KOPT-K1 (cell line): ENCODE data around the gene FYN.

Source experiments
- H3K27ac ChIP-seq: fragments of 200-600 bp; sonication (generic); 2 replicates; pipeline ENCODE4 v1.5.1; 2016; ENCODE audit warnings: antibody characterized with exemption, mild to moderate bottlenecking, low read depth, low read length; ENCODE audit not compliant: poor library complexity, severe bottlenecking
- H3K36me3 ChIP-seq: fragments of 200-600 bp; sonication (generic); 2 replicates; pipeline ENCODE4 v1.5.1; 2017; ENCODE audit warnings: antibody characterized with exemption, mild to moderate bottlenecking, low read length, moderate library complexity; ENCODE audit not compliant: insufficient read depth
- H3K9me3 ChIP-seq: fragments of 200-600 bp; sonication (generic); 2 replicates; pipeline ENCODE4 v1.5.1; 2017; ENCODE audit warnings: antibody characterized with exemption, low read length, mild to moderate bottlenecking; ENCODE audit not compliant: insufficient read depth, poor library complexity, severe bottlenecking

FYN gene

DNA sequence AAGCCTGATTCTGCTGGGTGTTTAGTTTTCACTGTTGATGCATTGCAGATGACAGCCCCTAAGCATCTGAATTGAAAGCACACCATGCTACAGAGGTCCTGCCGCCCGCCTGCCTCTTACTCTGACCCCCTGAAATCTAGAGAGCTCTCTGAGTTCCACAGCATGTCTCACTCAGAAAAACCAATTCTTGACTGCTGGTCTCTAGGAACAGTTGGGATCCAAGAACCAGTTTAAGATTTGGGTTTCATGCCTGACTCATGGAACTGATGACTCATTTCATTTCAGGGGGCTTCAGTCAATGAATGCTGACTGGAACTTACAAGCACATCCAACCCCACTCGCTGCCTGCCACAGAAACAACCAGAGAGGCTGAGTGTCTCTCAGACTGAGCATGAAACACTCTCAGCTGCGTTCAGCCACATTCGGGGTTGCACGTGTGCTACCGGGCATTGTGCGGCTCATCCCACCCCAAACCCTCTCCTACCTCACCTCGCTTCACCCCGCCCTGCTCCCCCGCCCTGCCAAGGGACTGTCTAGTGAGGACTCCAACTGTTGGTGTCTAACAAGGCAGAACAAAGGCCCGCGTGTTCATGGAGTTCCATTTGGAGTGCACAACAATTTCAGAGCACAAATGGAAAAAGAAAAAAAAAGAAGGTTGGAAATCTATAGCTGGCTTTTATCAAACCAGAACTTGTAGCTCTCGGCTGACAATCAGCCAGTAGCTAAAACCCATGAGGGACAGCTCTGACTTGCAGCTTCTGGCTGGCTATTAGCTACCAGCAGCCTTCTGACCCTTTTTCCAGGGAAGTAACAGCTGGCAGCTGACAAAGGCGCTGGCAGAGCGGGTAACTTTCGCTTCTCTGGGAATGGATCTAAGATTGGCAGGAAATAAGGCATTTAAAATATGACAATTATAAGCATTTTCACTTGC lies 247.5 kb downstream of the FYN start:
- Histone ChIP-seq H3K9me3 (no peaks in the 10 kb centered on the region), H3K36me3 (no peaks in the 10 kb centered on the region), H3K27ac (no peak overlapping the region)

DNA sequence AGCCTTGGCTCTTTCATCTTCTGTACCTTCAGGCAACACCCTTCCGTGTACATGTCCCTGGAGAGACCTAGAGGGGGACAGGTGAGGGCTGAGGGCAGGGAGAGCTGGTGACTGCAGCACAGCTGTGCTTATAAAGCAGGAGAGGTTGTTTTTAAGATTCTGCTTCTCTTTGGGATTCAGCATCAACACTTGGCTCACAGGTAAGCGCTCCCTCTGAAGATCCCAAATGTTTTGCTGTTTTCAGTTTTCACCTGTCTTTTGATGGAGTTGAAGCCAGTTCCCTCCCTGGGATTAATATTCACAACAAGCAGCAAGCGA lies 248.2 kb downstream of the FYN start:
- H3K9me3 ChIP-seq, result no peaks in the 10 kb centered on the region
- H3K36me3 ChIP-seq, result no peaks in the 10 kb centered on the region
- no peak overlapping the region for H3K27ac ChIP-seq

DNA sequence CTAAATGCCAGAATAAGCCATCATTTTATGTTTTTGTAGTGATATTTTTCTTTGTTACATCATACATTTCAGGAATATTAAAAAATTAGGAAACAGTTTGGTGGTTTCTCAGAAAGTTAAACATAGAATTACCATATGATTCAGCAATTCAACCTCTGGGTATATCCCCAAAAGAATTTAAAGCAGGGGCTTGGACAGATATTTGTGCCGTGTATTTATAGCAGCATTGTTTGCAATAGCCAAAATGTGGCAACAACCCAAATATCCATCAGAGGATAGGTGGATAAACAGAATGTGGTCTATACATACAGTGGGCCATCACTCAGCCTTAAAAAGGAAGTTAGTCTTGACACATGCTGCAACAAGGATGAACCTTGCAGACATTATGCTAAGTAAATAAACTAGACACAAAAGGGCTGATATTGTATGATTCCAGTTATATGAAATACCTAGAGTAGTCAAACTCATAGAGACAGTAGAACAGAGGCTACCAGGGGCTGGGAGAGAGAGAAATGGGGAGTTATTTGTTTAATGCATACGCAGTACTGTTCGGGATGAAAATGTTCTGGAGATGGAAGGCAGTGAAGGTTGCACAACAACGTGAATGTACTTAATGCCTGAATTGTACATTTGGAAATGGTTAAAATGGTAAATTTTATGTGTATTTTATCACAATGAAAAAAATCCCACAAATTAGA lies 248.7 kb downstream of the FYN start:
- H3K9me3 ChIP-seq, result no peaks in the 10 kb centered on the region
- H3K36me3 ChIP-seq, result no peaks in the 10 kb centered on the region
- H3K27ac ChIP-seq, result no peak overlapping the region

DNA sequence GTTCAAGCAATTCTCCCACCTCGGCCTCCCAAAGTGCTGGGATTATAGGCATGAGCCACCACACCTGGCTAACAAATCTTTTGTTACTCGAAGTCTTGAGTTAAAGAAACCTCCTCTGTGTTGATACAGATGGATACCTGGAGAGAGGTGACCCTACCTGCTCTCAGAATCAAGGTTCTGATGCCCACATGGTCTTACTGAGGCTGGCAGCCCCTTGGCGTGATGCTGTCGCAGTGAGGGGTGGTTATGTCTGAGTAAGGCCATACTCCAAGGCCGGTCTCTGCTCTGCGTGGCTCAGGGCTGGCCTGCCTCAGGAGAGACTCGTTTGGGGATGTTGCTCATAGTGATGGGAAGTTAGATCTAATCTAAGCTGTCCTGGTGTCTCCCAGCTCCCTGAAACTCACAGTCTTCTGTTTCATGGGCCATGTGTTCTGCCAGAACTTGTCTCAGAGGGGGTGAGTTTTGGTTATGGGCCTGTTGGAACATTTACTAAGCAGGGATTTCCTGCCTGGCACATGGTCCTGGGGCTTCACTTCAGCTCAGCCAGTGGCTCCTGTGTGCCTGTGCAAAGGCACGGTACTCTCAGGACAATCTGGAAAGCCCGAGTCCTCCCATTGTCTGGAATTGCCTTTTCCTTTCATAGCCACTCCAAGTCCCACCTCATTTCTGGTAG lies 250.1 kb downstream of the FYN start:
- Histone ChIP-seq H3K36me3 (no peaks in the 10 kb centered on the region), H3K27ac (no peak overlapping the region)

DNA sequence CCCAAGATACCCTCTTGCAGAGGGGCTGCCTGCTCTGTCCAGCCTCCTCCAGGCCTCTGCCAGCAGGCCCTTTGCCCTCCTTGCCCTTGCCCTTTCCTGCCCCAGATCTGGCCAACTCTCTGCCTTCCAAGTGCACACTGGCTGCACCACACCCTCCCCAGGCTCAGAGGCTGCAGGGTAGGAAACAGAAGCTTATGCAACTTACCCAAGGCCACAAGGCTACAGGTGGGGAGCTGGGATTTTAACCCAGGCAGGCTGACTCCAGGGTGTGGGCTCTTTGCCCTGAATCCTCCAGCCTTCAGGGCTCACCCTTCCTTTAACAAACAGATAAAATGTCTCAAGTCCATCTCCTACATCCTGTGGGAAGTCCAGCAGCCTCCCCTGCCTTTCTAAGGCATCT lies 253.1 kb downstream of the FYN start:
- Histone ChIP-seq H3K36me3 (no peaks in the 10 kb centered on the region), H3K27ac (no peak overlapping the region), H3K9me3 (no peaks in the 10 kb centered on the region)

More for the DNA sequence above, 250.1 kb downstream of the FYN start:
- H3K9me3 ChIP-seq, result no peaks in the 10 kb centered on the region

DNA sequence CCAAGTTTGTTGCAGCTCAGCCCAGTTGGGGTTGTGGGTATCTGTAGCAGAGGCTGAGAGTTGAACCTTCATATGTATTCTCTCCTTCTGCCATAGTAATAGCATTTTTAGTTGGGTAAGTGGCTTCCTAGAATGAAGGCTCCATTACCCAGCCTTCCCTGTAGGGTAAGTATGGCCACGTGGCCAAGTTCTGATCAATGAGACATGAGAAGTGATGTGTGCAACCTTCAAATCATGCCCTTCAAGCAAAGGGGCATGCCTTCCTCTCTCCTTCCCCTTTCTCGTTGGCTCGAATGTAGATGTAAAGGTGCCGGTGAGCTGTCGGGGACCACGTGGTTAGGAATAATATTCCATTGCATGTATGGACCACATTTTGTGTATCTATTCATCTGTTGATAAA lies 254.8 kb downstream of the FYN start:
- Histone ChIP-seq H3K9me3 (no peaks in the 10 kb centered on the region), H3K36me3 (no peaks in the 10 kb centered on the region), H3K27ac (no peak overlapping the region)

DNA sequence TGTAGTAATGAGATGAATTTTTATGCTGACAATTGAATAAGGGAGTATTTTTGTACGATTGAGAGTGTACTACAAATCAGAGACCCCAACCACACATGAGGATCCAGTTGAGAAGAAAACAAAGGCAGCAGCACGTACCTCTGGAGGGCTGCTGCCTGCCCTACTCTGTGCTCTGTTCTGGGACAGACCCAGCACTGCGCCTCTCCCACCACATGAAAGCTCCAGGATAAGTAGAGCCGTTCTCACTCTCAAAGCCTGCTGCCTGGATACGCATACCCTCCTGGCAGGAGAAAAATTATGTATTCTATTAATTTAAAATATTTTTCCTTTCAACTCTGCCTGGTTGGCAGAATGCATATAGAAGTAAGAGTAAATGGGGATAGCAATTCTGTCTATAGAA lies 256.1 kb downstream of the FYN start:
- H3K27ac ChIP-seq, result no peak overlapping the region
- H3K36me3 ChIP-seq, result no peaks in the 10 kb centered on the region
- H3K9me3 ChIP-seq, result peaks cover 4% of the 10 kb centered on the region

DNA sequence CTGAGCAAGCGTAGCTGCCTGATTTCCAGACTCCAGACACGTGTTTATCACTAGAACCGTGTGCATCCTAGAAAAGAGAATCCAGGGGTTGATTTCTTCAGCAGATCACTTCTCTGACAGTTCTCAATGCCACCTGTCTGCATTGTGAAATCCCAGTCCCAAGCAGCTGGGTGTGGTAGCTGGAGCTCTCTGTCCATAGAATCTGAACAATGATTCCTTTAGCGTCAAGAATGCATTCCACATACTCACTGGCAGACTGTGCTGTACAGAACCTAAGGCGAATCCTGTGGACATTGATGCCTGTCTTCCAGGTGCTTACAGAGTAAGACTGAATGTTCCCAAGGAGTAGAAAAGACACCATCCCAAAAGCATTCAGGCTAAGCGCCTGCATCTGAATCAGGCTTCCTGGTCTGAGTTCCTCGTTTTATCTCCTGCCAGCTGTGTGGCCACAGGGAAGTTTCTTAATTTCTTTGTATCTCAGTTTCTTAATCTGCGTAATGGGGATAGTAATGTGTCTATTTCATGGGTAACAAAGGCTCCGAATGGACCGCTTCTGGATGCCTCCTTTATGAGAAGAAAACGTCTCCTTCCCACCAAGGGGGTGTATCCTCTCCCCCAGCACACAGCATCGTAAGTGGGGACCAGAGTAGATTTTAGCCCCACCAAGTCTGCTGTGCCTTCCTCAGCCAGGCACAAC lies 257.2 kb downstream of the FYN start:
- Histone ChIP-seq H3K36me3 (no peaks in the 10 kb centered on the region), H3K27ac (no peak overlapping the region), H3K9me3 (peaks cover 10% of the 10 kb centered on the region)

DNA sequence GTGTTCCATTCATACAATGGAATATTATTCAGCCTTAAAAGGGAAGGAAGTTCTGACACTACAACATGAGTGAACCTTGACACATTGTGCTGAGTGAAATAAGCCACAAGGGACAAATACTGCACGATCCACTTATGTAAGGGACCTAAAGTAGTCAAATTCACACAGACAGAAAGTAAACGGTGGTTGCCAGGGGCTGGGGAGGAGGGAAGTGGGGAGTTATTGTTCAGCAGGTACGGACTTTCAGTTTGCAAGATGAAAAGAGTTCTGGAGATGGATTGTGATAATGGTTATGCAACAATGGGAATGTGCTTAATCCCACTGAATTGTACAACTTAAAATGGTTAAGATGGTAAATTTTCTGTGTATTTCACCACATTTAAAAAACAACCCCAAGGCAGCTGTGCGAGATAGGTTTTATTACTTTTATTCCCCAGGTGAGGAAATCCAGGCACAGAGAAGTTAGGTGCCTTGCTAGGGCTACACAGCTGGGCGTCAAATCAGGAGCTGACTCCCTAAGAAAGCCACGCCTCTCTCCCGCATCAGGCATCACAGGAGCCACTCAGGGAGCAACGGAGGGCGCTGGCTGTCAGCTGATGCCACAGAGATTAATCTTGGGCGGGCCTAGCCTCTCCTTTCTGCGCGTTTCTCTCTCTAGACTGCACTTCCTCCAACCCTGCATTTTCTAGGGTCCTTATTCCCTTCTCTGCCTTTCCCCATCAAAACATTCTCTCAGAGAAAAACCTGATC lies 258.2 kb downstream of the FYN start:
- H3K36me3 ChIP-seq, result no peaks in the 10 kb centered on the region
- H3K27ac ChIP-seq, result no peak overlapping the region
- peaks cover 10% of the 10 kb centered on the region for H3K9me3 ChIP-seq

DNA sequence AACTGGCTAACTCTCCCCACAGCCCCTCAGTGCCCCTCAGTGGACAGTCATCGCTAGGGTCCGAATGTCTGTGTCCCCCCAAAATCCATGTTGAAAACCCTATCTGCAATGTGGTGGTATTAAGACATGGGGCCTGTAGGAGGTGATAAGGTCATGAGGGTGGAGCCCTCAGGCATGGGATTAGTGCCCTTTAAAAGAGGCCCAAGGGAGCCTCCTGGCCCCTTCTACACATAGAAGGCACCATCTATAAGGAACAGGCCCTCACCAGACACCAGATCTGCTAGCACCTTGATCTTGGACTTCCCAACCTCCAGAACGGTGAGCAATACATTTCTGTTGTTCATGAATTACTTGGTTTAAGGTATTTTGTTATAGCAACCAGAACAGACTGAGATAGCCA lies 260.9 kb downstream of the FYN start:
- H3K36me3 ChIP-seq, result no peaks in the 10 kb centered on the region
- H3K27ac ChIP-seq, result no peak overlapping the region
- H3K9me3 ChIP-seq, result peaks cover 10% of the 10 kb centered on the region

DNA sequence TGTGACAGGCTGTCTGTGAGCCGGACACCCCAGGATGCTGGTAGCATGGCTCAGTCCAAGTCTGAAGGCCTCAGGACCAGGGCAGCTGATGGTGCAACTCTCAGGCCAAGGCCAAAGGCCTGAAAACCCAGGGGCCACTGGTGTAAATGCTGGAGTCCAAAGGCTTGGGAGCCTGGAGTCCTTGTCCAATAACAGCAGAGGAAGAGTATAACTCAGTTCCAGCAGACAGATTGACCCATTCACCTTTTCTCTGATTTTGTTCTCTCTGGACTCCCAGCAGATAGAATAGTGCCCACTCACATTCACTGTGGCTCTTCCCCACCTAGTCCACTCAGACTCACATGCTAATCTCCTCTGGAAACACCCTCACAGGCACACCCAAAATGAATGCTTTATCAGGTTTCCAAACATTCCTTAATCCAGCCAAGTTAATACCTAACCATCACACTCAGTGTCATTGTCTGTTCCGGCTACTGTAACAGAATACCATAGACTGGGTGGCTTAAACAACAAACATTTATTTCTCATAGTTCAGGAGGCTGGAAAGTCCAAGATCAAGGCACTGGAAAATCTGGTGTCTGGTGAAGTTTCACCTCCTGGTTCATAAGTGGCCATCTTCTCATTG lies 262.6 kb downstream of the FYN start:
- peaks cover 10% of the 10 kb centered on the region for H3K9me3 ChIP-seq
- no peaks in the 10 kb centered on the region for H3K36me3 ChIP-seq
- H3K27ac ChIP-seq, result no peak overlapping the region
